Smooth muscle cell (in vitro differentiated cells): Measurements from ENCODE around the gene TAGAP. TPM values are rescaled to one million over a fixed set of nuclear protein-coding genes. Genes with fewer than 3 reads are reported as not detected.

Experiments
- DNase-seq: peaks from one replicate; lab custom pipeline; 2025; ENCODE audit not compliant: unreplicated experiment; lab: John Stamatoyannopoulos, UW
- H2AFZ ChIP-seq: fragments of 200-600 bp; sonication (generic); 2 replicates; pipeline ENCODE4 v1.6.0; 2016; ENCODE audit warnings: antibody characterized with exemption, low read depth, mild to moderate bottlenecking
- H3F3A ChIP-seq: fragments of 200-600 bp; sonication (generic); 2 replicates; pipeline ENCODE4 v1.6.0; 2017; ENCODE audit warnings: antibody characterized with exemption, low read depth
- H3K27ac ChIP-seq: fragments of 200-600 bp; sonication (generic); 2 replicates; pipeline ENCODE4 v1.5.1; 2016; ENCODE audit warnings: low read depth, mild to moderate bottlenecking
- H3K27me3 ChIP-seq: fragments of 200-600 bp; sonication (generic); 2 replicates; pipeline ENCODE4 v1.6.1; 2016; ENCODE audit warnings: low read depth, mild to moderate bottlenecking
- H3K36me3 ChIP-seq: fragments of 200-600 bp; sonication (generic); 2 replicates; pipeline ENCODE4 v1.5.1; 2016; ENCODE audit warnings: low read depth
- H3K4me1 ChIP-seq: fragments of 200-600 bp; sonication (generic); 2 replicates; pipeline ENCODE4 v1.5.1; 2016; ENCODE audit warnings: low read depth
- H3K4me2 ChIP-seq: fragments of 200-600 bp; sonication (generic); 2 replicates; pipeline ENCODE4 v1.6.0; 2016; ENCODE audit warnings: mild to moderate bottlenecking
- H3K4me3 ChIP-seq: fragments of 200-600 bp; sonication (generic); 2 replicates; pipeline ENCODE4 v1.5.1; 2016; ENCODE audit warnings: mild to moderate bottlenecking
- H3K79me2 ChIP-seq: fragments of 200-600 bp; sonication (generic); 2 replicates; pipeline ENCODE4 v1.6.0; 2016; ENCODE audit warnings: low read depth, mild to moderate bottlenecking
- H3K9ac ChIP-seq: fragments of 200-600 bp; sonication (generic); 2 replicates; pipeline ENCODE4 v1.6.0; 2016; ENCODE audit warnings: low read depth
- H3K9me3 ChIP-seq: fragments of 200-600 bp; sonication (generic); replicated peaks from 2 replicates; pipeline ENCODE4 v1.5.1; 2016; ENCODE audit warnings: low read depth
- H4K20me1 ChIP-seq: fragments of 200-600 bp; sonication (generic); 2 replicates; pipeline ENCODE4 v1.6.0; 2016; ENCODE audit warnings: low read depth
- WGBS: methylation state at CpG from one replicate; pipeline ENCODE4 v1.1.7; 2016; ENCODE audit warnings: low lambda C conversion rate; 5-methylcytosine and 5-hydroxymethylcytosine counted together
- polyA plus RNA-seq: library from polyadenylated mRNA; unstranded; fragments of >200 nt; fragmentation: Nextera tagmentation; extraction: Ambion mirVana; gene quantifications from 2 replicates; pipeline ENCODE4 v1.2.1, GENCODE V29; 2016
- total RNA-seq: library from RNA; depleted of rRNA; stranded (reverse); fragments of >200 nt; gene quantifications from 2 replicates; pipeline ENCODE4 v1.2.3, GENCODE V29; 2014
- TF ChIP-seq, protein P1 (sequence below): fragments of 200-600 bp; sonication (generic); IDR thresholded peaks from 2 replicates; pipeline ENCODE4 v1.5.1; 2017; ENCODE audit warnings: borderline replicate concordance, mild to moderate bottlenecking, antibody characterized with exemption; ENCODE audit not compliant: insufficient read depth, poor library complexity, severe bottlenecking

Gene TAGAP
- total and polyA plus RNA-seq, 2 experiments from 2014 or later, result not detected

DNA sequence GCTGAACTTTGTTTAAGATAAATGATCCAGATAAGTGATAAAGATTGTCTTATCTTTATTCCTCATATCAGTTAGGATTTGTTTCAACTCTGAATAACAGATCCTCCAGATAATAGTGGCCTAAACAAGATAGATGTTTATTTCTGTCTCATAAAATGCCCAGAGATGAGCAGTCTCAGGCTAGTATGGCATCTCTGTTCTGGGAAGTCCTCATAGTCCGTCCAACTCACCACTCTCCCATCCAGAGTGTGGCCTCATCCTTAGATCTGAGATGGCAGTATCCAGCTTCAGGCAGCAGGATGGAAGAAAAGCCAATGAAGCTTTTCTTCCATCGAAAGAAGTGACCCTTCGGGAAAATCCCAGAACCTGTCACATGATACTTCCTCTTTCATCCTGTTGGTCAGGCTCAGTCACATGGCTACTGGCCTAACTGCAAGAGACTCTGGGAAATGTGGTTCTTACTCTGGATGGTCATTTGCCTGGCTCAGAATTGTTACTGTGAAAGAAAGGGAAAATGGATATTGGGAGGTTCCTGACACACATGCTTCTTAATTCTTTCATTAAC lies 29.4 kb upstream of the TAGAP start:
- peak overlapping the region; percentile 57 for H3K4me2 ChIP-seq
- no peaks in the 10 kb centered on the region for H3K36me3 ChIP-seq
- WGBS, result 39% methylated on average over 3 of the region's 3 CpGs
- H3K27me3 ChIP-seq, result peaks cover 14% of the 10 kb centered on the region
- H3K79me2 ChIP-seq, result no peaks in the 10 kb centered on the region
- H3K9me3 ChIP-seq, result no peaks in the 10 kb centered on the region
- TF ChIP-seq, protein P1, sequence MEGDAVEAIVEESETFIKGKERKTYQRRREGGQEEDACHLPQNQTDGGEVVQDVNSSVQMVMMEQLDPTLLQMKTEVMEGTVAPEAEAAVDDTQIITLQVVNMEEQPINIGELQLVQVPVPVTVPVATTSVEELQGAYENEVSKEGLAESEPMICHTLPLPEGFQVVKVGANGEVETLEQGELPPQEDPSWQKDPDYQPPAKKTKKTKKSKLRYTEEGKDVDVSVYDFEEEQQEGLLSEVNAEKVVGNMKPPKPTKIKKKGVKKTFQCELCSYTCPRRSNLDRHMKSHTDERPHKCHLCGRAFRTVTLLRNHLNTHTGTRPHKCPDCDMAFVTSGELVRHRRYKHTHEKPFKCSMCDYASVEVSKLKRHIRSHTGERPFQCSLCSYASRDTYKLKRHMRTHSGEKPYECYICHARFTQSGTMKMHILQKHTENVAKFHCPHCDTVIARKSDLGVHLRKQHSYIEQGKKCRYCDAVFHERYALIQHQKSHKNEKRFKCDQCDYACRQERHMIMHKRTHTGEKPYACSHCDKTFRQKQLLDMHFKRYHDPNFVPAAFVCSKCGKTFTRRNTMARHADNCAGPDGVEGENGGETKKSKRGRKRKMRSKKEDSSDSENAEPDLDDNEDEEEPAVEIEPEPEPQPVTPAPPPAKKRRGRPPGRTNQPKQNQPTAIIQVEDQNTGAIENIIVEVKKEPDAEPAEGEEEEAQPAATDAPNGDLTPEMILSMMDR, result no peak
- DNase-seq, result no peak
- no peaks in the 10 kb centered on the region for H4K20me1 ChIP-seq
- H3K4me3 ChIP-seq, result peak overlapping the region; percentile 37
- H2AFZ ChIP-seq, result peak overlapping the region; percentile 23
- no peaks in the 10 kb centered on the region for H3F3A ChIP-seq
- H3K27ac ChIP-seq, result no peak overlapping the region
- H3K4me1 ChIP-seq, result peaks cover 4% of the 10 kb centered on the region
- no peak overlapping the region for H3K9ac ChIP-seq

DNA sequence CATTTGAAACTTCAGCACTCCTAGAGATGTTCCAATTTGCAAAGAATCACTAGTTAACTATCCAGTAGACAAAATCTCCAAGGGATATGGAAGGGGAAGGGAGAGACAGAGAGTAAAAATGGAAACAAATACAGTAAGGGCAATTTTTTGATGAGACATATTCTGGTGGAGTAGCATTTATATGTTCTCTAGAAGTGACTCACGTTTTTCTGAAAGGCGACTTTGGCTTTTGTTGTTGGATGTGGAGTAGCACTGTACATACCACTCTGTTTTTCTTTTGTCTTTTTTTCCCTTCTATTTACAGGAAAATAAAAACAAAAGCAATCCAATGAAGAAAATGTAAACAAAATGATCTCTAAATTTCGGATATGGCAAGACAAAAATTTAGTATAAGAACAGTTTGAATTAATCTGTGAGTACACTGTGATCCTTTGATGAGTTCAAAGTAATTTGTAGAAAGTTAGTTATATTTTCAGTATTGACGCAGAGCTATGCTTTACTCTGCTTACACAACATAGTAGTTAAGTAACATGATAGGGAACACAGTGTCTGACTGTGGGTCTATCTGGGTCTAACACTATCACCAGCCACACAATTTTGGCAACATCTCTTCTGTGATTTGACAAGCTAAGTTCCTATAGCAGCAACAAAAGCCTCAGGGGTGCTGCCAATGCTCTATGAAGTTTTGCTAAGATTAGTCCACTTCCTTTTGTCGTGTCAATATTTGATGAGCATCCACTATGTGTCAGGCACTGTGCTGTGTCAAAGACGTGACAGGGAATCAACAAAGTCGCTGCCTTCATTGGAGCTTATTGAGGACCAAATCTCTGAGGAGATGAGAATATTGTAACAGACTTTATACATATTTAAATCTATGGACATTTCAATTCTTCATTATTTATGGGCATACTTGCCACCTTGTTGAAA lies 27.3 kb upstream of the TAGAP start:
- no peak overlapping the region for H3K27ac ChIP-seq
- TF ChIP-seq, protein P1, result no peak
- H3K4me1 ChIP-seq, result peaks cover 4% of the 10 kb centered on the region
- DNase-seq, result no peak
- H3K36me3 ChIP-seq, result no peaks in the 10 kb centered on the region
- WGBS, result 83% methylated on average over 7 of the region's 7 CpGs
- no peak overlapping the region for H3K9ac ChIP-seq
- no peak overlapping the region for H2AFZ ChIP-seq
- peaks cover 23% of the 10 kb centered on the region for H3K27me3 ChIP-seq
- H3K79me2 ChIP-seq, result no peaks in the 10 kb centered on the region
- H4K20me1 ChIP-seq, result no peaks in the 10 kb centered on the region
- H3K4me3 ChIP-seq, result no peak overlapping the region
- no peak overlapping the region for H3K4me2 ChIP-seq
- no peaks in the 10 kb centered on the region for H3K9me3 ChIP-seq
- H3F3A ChIP-seq, result no peaks in the 10 kb centered on the region

DNA sequence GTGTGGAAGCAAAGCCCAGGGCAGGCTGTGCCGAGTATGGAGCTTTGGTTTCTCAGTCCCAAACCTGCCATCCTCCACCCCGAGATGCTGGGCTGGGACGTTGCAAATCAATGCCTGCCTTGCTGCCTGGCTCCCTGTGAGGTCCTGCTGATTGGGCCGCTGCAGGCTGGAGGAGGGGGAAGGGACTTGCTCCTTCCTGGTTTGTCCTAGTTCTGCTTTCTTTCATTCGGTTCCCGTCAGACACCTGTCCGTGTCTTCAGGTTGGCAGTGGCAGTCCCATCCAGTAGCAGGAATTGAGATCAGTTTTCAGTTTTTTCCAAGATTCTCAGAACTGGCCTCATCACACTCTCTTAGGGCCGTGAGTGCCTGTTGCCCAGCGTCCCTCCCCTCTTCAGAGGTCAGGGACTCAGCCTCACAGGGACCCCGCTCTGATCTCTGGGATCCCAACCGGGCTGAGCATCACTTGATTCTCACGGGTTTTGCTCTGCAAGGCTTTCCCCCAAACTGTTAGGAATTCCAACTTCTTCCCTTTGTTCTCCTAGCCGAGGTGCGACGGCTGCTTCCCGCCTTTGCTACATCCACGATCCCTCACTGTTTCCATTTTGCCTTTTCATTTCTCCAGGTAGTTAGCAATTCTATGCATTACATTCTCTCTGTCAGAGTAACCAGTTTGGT lies 24.2 kb upstream of the TAGAP start:
- WGBS, result 57% methylated on average over 17 of the region's 17 CpGs

More for the DNA sequence above, 24.2 kb upstream of the TAGAP start:
- H3K27ac ChIP-seq, result no peak overlapping the region
- TF ChIP-seq, protein P1, result no peak
- no peak for DNase-seq
- H4K20me1 ChIP-seq, result no peaks in the 10 kb centered on the region
- H3K27me3 ChIP-seq, result peaks cover 23% of the 10 kb centered on the region
- H3K4me1 ChIP-seq, result peaks cover 4% of the 10 kb centered on the region
- H3K4me2 ChIP-seq, result no peak overlapping the region
- no peaks in the 10 kb centered on the region for H3F3A ChIP-seq
- H3K9ac ChIP-seq, result no peak overlapping the region
- H3K9me3 ChIP-seq, result no peaks in the 10 kb centered on the region
- H3K4me3 ChIP-seq, result no peak overlapping the region
- no peaks in the 10 kb centered on the region for H3K36me3 ChIP-seq
- no peaks in the 10 kb centered on the region for H3K79me2 ChIP-seq
- no peak overlapping the region for H2AFZ ChIP-seq
